GM11168 (cell line): ENCODE results near the gene GALNT7.

Experiments used
- in situ Hi-C: fragments of 300-500 bp; cut with MboI; formaldehyde crosslinking; loops from one replicate; pipeline ENCODE4 v1.12.0; 2022; ENCODE audit warnings: low sequenced_read_pairs; ENCODE audit not compliant: unreplicated experiment

The GALNT7 gene

DNA sequence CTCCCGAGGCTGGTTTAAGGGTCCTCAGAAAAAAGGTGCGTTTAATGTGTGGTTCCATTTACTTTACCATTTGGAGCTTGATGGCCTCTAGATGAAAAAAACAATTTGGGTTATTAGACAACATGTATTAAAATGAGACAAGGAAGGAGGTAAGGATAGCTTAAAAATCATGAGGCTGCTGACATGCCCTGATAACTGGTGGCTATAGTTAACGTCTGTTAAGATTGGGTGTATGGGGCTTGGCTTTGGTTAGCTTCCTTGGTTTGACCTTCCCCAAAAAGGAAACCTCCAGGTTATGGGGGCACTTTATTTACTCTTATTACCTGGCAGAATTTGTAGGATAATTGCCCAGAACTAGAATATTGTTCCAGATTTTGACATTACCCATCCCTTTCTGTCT is 114.0 kb downstream of the GALNT7 start:
- in situ Hi-C loops = no loop called here

DNA sequence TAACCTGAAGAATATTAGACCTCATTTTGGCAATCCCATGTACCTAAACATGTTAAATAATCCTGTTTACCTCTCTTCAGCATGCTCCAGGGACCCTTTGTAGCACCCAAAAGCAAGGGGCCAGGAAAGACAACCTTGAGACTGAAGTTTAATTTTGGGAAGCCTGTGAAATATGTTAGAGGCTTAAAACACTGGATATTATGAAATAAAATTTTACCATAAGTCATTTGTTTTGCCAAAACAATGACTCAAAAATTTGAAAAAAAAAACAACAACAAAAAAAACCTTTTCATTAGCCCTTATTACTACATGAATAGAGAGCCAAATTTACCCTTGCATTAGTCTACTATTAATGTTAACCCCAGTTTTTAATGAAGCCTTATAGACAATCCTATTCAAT is 115.9 kb downstream of the GALNT7 start:
- in situ Hi-C loops = no loop called here

DNA sequence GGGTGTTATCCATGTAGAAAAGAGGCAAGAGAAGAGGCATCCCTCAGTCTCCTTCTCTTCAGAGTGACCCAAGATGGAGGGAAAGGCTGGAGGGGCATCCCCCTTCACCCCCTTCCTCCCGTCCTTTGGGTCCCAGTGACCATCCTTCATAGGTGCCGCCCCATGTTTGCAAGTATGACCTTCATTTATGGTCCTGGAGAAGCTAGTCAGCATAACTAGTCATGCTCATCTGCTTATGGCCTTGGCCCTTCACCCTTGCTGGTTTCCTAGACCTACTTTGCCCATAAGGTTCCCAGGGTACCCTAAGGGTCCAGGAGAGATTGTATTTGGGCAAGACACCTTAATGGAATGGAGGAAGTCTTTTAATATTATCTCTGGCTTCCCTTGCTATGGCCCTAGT is 118.9 kb downstream of the GALNT7 start:
- in situ Hi-C loops = no loop called here

DNA sequence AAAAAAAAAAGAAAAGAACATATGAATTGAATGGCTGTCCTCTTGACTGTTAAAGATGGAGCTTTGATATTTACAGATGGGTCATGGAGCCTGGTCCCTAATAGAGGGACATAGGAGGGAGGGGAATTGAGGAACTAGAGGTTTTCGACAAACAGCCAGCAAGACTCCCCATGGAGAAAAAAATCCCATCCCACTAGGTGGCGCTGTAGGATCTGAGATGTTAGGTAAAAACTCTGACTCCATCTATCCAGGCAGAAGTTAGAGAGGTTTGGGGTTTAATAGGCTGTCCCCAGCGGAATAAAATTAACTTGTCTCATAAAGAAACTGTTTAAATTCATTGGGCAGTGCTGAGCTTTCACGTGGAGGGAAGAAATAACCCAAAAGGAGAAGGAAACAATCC is 119.7 kb downstream of the GALNT7 start:
- in situ Hi-C loops = no loop called here

DNA sequence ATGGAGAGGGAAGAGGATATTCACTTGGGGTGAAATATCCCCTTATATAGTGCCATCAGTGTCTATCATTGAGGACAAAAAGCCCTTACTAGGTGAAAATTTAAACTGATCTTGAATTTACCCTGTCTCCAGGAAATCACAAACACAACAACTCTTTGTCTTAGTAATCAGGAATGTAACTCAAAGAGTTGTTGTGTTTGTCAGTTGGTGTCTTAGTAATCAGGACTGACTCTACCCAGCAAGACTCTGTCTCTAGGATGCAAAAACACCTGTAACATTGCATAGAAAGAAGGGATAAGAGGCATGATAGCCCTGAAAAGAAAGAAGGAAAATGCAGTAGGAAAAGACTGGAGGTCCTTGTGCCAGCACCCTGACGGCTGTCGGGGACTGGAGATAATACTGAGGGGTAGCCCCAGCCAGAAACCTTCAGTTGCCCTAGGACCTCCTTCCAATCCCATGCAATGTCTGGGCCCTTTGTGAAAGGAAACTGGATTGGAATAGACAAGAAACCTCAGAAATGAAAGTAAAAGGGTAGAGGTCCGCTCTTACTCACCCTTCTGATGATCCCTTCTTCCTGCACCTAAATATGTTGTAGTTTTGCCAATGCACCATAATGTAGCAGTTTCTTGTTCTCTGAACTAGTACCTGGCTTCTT is 120.2 kb downstream of the GALNT7 start:
- in situ Hi-C loops = no loop called here

DNA sequence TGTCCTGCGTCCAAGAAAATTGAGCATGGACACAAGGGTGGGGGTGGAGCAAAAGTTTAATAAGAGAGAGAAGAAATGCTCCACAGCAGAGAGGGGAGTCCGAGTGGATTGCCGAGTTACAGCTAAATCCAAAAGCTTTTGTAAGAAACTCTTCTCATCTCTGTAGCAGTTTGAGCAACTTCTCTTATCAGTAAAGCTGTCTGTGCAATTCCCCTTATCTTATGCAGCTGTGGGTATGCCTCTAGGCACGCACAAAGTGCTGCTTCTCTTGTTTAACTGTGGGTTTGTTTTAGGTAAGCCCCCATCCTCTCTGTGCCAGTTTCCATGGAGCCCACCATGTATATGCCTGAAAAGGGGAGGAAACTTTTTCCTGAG is 120.7 kb downstream of the GALNT7 start:
- in situ Hi-C loops = no loop called here

- in situ Hi-C loops = no loop called here
These were observed 123.3 kb downstream of the GALNT7 start for GRCh38 chr4:173291899-173292298.

- in situ Hi-C loops = no loop called here
These were observed 125.1 kb downstream of the GALNT7 start for GRCh38 chr4:173293663-173294062.

DNA sequence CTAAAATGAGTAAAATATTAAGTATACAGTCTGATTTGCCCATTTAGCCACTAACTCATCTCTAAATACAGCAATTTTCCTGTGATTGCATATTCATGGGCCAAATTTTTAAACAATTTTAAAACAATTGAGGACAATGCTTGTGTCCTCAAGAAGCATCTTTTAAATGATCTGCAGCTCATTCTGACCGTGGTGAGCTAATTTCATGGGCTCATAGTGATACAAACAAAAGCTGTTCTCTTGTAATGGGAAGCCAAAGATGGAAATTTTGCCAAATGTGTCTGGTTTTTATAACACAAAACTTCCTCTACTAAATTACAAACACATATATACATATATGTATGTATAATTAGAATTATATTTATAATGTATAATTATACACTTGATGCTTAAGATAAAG is 125.8 kb downstream of the GALNT7 start:
- in situ Hi-C loops = no loop called here

GRCh38 chr4:173301518-173302201 is 133.0 kb downstream of the GALNT7 start:
- in situ Hi-C loops = no loop called here

DNA sequence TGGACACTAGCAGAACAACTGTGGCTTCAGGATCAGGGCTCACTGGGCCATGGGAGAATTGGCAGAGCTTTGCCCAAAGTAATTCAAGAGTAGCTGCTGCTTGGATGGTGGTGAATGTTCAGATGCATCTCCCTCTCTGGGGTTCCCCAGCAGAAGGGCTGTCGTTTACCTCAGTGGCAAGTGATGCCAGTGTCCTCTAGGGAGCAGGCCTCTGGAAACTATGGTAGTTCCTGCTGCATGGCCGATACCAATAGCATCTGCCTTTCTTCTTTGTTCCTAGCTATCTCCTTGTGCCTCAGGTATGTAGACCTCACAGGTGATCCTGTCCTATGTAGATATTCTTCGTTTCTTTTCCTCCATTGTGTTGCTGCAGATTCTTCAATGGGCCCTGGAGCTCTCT is 139.2 kb downstream of the GALNT7 start:
- in situ Hi-C loops = no loop called here

DNA sequence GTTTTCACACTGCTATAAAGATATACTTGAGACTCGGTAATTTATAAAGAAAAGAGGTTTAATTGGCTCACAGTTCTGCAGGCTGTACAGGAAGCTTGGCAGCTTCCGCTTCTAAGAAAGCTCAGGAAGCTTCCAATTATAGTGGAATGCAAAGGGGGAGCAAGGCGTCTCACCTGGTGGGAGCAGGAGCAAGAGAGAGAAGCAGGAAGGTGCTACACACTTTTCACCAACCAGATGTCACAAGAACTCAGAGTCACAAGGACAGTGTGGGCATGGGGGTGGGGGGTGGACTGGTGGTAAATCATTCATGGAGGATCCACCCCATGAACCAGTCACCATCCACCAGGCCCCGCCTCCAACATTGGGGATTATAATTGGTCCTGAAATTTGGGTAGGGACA is 142.8 kb downstream of the GALNT7 start:
- in situ Hi-C loops = loop anchor here (5.0 kb wide), 1 partner anchor 106 kb away; no protein-coding TSS in a partner anchor

- in situ Hi-C loops = loop anchor here (5.0 kb wide), 1 partner anchor 103 kb away; no protein-coding TSS in a partner anchor
These were observed 146.1 kb downstream of the GALNT7 start for GRCh38 chr4:173314715-173315114.

GRCh38 chr4:173316060-173316459 is 147.4 kb downstream of the GALNT7 start:
- in situ Hi-C loops = no loop called here

DNA sequence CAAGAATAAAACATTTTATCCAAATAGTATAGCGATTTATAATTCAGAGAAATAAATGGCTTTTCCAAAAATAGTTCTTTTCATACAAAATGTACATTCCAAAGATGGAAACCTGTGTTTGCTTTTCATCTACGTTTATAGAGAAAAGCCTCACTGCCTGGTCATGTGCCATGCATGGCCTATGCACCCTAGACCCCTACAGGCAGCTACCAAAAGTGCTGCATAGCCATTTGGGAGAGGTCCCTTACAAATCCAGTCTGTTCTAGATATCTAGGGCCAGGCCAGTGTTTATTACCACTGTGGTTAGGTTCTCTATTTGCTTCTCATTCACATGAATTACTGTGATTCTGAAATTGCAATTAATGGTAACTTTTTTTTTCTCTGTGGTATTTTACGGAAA is 148.4 kb downstream of the GALNT7 start:
- in situ Hi-C loops = no loop called here

DNA sequence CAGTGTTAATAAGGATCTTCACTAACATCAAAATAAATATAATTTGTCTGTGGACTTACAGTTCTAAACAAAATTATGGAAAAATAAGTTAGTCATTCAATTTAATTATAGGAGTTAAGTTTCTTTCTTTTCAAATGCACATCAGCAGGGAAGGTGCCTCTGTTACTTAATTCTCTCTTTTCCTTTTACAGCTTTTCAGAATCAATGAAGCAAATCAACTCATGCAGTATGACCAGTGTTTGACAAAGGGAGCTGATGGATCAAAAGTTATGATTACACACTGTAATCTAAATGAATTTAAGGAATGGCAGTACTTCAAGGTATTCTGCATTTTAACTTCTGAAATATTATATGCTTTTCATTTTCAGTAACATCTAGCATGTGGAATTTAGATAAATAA is 149.6 kb downstream of the GALNT7 start:
- in situ Hi-C loops = no loop called here

DNA sequence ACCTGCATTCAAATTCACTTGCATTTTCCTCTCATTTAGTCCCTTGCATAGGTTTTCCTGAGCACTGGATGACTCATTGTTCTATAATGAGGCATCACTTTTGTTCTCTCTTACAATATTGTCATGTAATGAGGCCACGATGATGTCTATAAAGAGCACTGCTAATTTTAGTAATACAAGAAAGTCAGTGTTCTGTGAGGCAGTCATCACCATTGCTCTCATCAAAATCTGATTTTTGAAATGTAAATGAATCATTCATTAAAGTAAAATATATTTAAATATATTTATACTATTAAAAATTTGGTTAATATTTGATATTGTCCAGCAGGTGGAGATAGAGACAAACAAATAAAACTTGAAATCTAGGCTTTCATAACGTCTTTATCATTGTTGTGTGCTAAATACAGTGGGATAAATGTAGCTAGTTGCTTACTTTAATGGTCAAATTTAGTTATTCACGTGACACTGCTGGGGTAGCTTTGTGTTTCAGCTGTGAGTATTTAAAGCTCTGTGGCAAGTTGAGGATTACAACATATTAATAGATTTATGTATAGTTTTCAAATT is 150.1 kb downstream of the GALNT7 start:
- in situ Hi-C loops = no loop called here

GRCh38 chr4:173319696-173320095 is 151.1 kb downstream of the GALNT7 start:
- in situ Hi-C loops = no loop called here

- in situ Hi-C loops = no loop called here
These were observed 156.6 kb downstream of the GALNT7 start for GRCh38 chr4:173325007-173325736.

GRCh38 chr4:173328236-173328901 is 159.8 kb downstream of the GALNT7 start:
- in situ Hi-C loops = no loop called here

GRCh38 chr4:173330590-173330989 is 162.0 kb downstream of the GALNT7 start:
- in situ Hi-C loops = no loop called here
